H1 (cell line): ENCODE data around the gene WDR38.
A peak's percentile ranks its signal among the peaks of the same experiment; 100 is the strongest.

Experiments used
- CEBPB ChIP-seq: IDR thresholded peaks from 2 replicates; pipeline ENCODE4 v1.6.1; 2012; ENCODE audit warnings: low read depth, low read length
- CTCF ChIP-seq, 3 experiments: IDR thresholded peaks; 1 replicate in 2 of 3; 2 replicates in 1 of 3; pipeline versions ENCODE4 v1.5.1 to v1.6.1; 2011; ENCODE audit warnings: low read length in 3 of 3, mild to moderate bottlenecking in 3 of 3, inconsistent platforms in 2 of 3, low read depth in 1 of 3, moderate library complexity in 1 of 3; ENCODE audit not compliant: insufficient read depth in 1 of 3; ENCODE audit errors: control extremely low read depth in 1 of 3
- EGR1 ChIP-seq: IDR thresholded peaks from 2 replicates; pipeline ENCODE4 v1.6.1; 2011; ENCODE audit warnings: low read depth, low read length, borderline replicate concordance
- EZH2 ChIP-seq: fragments of 200-600 bp; sonication (generic); IDR thresholded peaks from 2 replicates; pipeline ENCODE4 v1.7.1; 2012; ENCODE audit warnings: low read depth, mild to moderate bottlenecking, moderate library complexity, low read length, inconsistent platforms; ENCODE audit not compliant: severe bottlenecking
- JUND ChIP-seq: IDR thresholded peaks from 2 replicates; pipeline ENCODE4 v1.6.1; 2011; ENCODE audit warnings: mild to moderate bottlenecking, improper control_type of control experiment, low read length
- PHF8 ChIP-seq: fragments of 200-600 bp; sonication (generic); conservative IDR thresholded peaks from 2 replicates; pipeline ENCODE4 v1.7.1; 2012; ENCODE audit warnings: low read depth, mild to moderate bottlenecking, inconsistent platforms, low read length, moderate library complexity
- POLR2A ChIP-seq, 2 experiments: IDR thresholded peaks; 1 replicate in 1 of 2; 2 replicates in 1 of 2; pipeline ENCODE4 v1.6.1; 2011; ENCODE audit warnings: low read depth in 2 of 2, low read length in 2 of 2, mild to moderate bottlenecking in 2 of 2; ENCODE audit errors: control extremely low read depth in 1 of 2
- POLR2AphosphoS5 ChIP-seq: IDR thresholded peaks from 2 replicates; pipeline ENCODE4 v1.6.1; 2011; ENCODE audit warnings: low read depth, low read length
- RNF2 ChIP-seq: fragments of 200-900, 300-1000 bp; sonication (generic); IDR thresholded peaks from 2 replicates; pipeline ENCODE4 v1.7.1; 2016; ENCODE audit warnings: borderline replicate concordance, low read depth, mild to moderate bottlenecking, antibody characterized with exemption, low read length; ENCODE audit not compliant: poor library complexity, severe bottlenecking; ENCODE audit errors: missing control alignments
- SIX5 ChIP-seq: IDR thresholded peaks from 2 replicates; pipeline ENCODE4 v1.6.1; 2011; ENCODE audit warnings: mild to moderate bottlenecking, low read depth, low read length
- SP2 ChIP-seq: IDR thresholded peaks from 2 replicates; pipeline ENCODE4 v1.6.1; 2012; ENCODE audit warnings: mild to moderate bottlenecking, low read length, inconsistent platforms
- TCF12 ChIP-seq: IDR thresholded peaks from 2 replicates; pipeline ENCODE4 v1.6.1; 2011; ENCODE audit warnings: low read depth, mild to moderate bottlenecking, low read length
- TEAD4 ChIP-seq: IDR thresholded peaks from 2 replicates; pipeline ENCODE4 v1.6.1; 2012; ENCODE audit warnings: low read depth, low read length, inconsistent platforms, mixed read lengths

GRCh38 chr9:124857533-124858162, 4.4 kb downstream of the WDR38 start:
- TF ChIP-seq CTCF (IDR thresholded peaks at IDR 0.05; ENCODE audit: control extremely low read depth in 1 of 3, insufficient read depth in 1 of 3, low read depth in 1 of 3, low read length in 3 of 3) (no peak), CEBPB (no peak), TEAD4 (no peak), POLR2AphosphoS5 (peak; percentile 49), EZH2 (no peak), SP2 (no peak), JUND (no peak), RNF2 (no peak), PHF8 (no peak), POLR2A (IDR thresholded peaks at IDR 0.05; ENCODE audit: control extremely low read depth in 1 of 2, low read depth in 2 of 2, low read length in 2 of 2) (no peak; a peak in 1 of 3 replicates), SIX5 (no peak), EGR1 (no peak), TCF12 (no peak)
